ENCODE data around the gene XYLT1. TPM values are rescaled to one million over a fixed set of nuclear protein-coding genes. Genes with fewer than 3 reads are reported as not detected.

The XYLT1 gene
- total RNA-seq, 6 experiments from 2014 or later = 0.48 to 2.0 (median 0.59) TPM

- H3K27ac ChIP-seq = no peak overlapping the region
- no peaks in the 10 kb centered on the region for H3K27me3 ChIP-seq
- H3K4me1 ChIP-seq = no peaks in the 10 kb centered on the region
- no peak for DNase-seq
- TF ChIP-seq CTCF (IDR thresholded peaks at IDR 0.05) (no peak), POLR2A (IDR thresholded peaks at IDR 0.05) (no peak)
- intact Hi-C loops (cut with DNase I) = no loop called here
- 23% methylated on average over 2 of the region's 2 CpGs for WGBS (ENCODE audit: insufficient coverage, low coverage, low lambda C conversion rate, missing lambda C conversion rate)
- ATAC-seq = no peak
- H3K36me3 ChIP-seq = no peaks in the 10 kb centered on the region
- no peaks in the 10 kb centered on the region for H3K9me3 ChIP-seq
- H3K4me3 ChIP-seq = no peak overlapping the region
These were observed 386.6 kb downstream of the XYLT1 start for GRCh38 chr16:17084130-17084529.

GRCh38 chr16:17083628-17084027, 387.1 kb downstream of the XYLT1 start:
- WGBS (ENCODE audit: insufficient coverage, low coverage, low lambda C conversion rate, missing lambda C conversion rate) = 0% methylated on average over 1 of the region's 1 CpG
- H3K27ac ChIP-seq = no peak overlapping the region
- no peaks in the 10 kb centered on the region for H3K36me3 ChIP-seq
- ATAC-seq (no peak), DNase-seq (no peak)
- H3K4me3 ChIP-seq = no peak overlapping the region
- TF ChIP-seq POLR2A (IDR thresholded peaks at IDR 0.05) = no peak
- no peak for TF ChIP-seq CTCF (IDR thresholded peaks at IDR 0.05)
- intact Hi-C loops (cut with DNase I) = no loop called here
- no peaks in the 10 kb centered on the region for H3K27me3 ChIP-seq
- H3K9me3 ChIP-seq = no peaks in the 10 kb centered on the region
- no peaks in the 10 kb centered on the region for H3K4me1 ChIP-seq

GRCh38 chr16:17082095-17082882, 388.5 kb downstream of the XYLT1 start:
- no peak overlapping the region for H3K27ac ChIP-seq
- WGBS (ENCODE audit: insufficient coverage, low coverage, low lambda C conversion rate, missing lambda C conversion rate) = 45% methylated on average over 5 of the region's 7 CpGs

DNA sequence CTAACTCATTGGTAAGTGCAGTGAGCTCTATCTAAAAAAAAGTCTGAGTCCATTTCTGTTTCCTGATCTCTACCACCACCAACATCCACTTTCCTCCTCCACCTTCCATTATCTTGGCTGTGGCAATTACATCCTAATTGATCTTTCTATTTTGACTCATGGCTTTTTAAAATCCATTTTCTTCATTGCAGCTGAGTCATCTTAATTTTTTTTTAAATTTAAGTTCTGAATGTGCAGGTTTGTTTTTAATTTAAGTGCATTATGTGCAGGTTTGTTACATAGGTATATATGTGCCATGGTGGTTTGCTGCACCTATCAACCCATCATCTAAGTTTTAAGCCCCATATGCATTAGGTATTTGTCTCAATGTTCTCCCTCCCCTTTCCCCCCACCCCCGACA, 390.7 kb downstream of the XYLT1 start:
- Histone ChIP-seq H3K36me3 (no peaks in the 10 kb centered on the region), H3K4me1 (no peaks in the 10 kb centered on the region), H3K27ac (no peak overlapping the region), H3K27me3 (peaks cover 0 to 4% of the 10 kb centered on the region in 2 donors), H3K4me3 (no peak overlapping the region), H3K9me3 (no peaks in the 10 kb centered on the region)
- DNase-seq (no peak), ATAC-seq (no peak)
- no peak for TF ChIP-seq POLR2A (IDR thresholded peaks at IDR 0.05)
- no peak for TF ChIP-seq CTCF (IDR thresholded peaks at IDR 0.05)
- intact Hi-C loops (cut with DNase I) = no loop called here
- 27% methylated on average over 1 of the region's 1 CpG for WGBS (ENCODE audit: insufficient coverage, low coverage, low lambda C conversion rate, missing lambda C conversion rate)

More at GRCh38 chr16:17082095-17082882, 388.5 kb downstream of the XYLT1 start:
- Histone ChIP-seq H3K9me3 (no peaks in the 10 kb centered on the region), H3K4me3 (no peak overlapping the region), H3K27me3 (peaks cover 0 to under 1% of the 10 kb centered on the region in 2 donors), H3K36me3 (no peaks in the 10 kb centered on the region), H3K4me1 (no peaks in the 10 kb centered on the region)
- intact Hi-C loops (cut with DNase I) = no loop called here
- no peak for TF ChIP-seq CTCF (IDR thresholded peaks at IDR 0.05)
- no peak for TF ChIP-seq POLR2A (IDR thresholded peaks at IDR 0.05)
- DNase-seq (no peak), ATAC-seq (no peak)
